ENCODE data around the gene ACTG1. TPM values are rescaled to one million over a fixed set of nuclear protein-coding genes. Genes with fewer than 3 reads are reported as not detected.

ACTG1 gene
- total RNA-seq, 4 donors from 2014 or later = 322 to 934 (median 415) TPM

GRCh38 chr17:81468770-81469121, 43.9 kb downstream of the ACTG1 start:
- TF ChIP-seq CTCF (IDR thresholded peaks at IDR 0.05 in 4 of 5, conservative IDR thresholded peaks at IDR 0.05 in 1 of 5) = no peak
- TF ChIP-seq POLR2A (IDR thresholded peaks at IDR 0.05) = no peak
- no peaks in the 10 kb centered on the region for H3K9me3 ChIP-seq
- no peak for ATAC-seq
- H3K27ac ChIP-seq = no peak overlapping the region
- intact Hi-C loops (cut with DNase I; ENCODE audit: low total_unique reads) = no loop called here
- H3K4me3 ChIP-seq = no peak overlapping the region
- no peaks in the 10 kb centered on the region for H3K27me3 ChIP-seq
- H3K36me3 ChIP-seq = no peaks in the 10 kb centered on the region
- peaks cover 0 to 15% of the 10 kb centered on the region in 2 donors for H3K4me1 ChIP-seq
- in situ Hi-C loops (cut with MboI; ENCODE audit: low sequenced_read_pairs in 4 of 4) = no loop called here
- DNase-seq = no peak

GRCh38 chr17:81468111-81468769, 44.4 kb downstream of the ACTG1 start:
- H3K4me1 ChIP-seq = peaks cover 0 to 15% of the 10 kb centered on the region in 2 donors
- in situ Hi-C loops (cut with MboI; ENCODE audit: low sequenced_read_pairs in 4 of 4) = no loop called here
- no peak overlapping the region for H3K4me3 ChIP-seq
- TF ChIP-seq CTCF (IDR thresholded peaks at IDR 0.05 in 4 of 5, conservative IDR thresholded peaks at IDR 0.05 in 1 of 5) (no peak), POLR2A (IDR thresholded peaks at IDR 0.05) (no peak)
- no peak overlapping the region for H3K27ac ChIP-seq
- ATAC-seq (no peak), DNase-seq (no peak)
- no peaks in the 10 kb centered on the region for H3K9me3 ChIP-seq
- H3K27me3 ChIP-seq = no peaks in the 10 kb centered on the region
- H3K36me3 ChIP-seq = no peaks in the 10 kb centered on the region
- intact Hi-C loops (cut with DNase I; ENCODE audit: low total_unique reads) = no loop called here

- Histone ChIP-seq H3K9me3 (no peaks in the 10 kb centered on the region), H3K36me3 (peaks cover 0 to 6% of the 10 kb centered on the region in 2 donors), H3K4me3 (no peak overlapping the region), H3K4me1 (peaks cover 0 to 15% of the 10 kb centered on the region in 2 donors), H3K27ac (no peak overlapping the region), H3K27me3 (no peaks in the 10 kb centered on the region)
- in situ Hi-C loops (cut with MboI; ENCODE audit: low sequenced_read_pairs in 4 of 4) = no loop called here
- DNase-seq (no peak), ATAC-seq (no peak)
- TF ChIP-seq POLR2A (IDR thresholded peaks at IDR 0.05) = no peak
- TF ChIP-seq CTCF (IDR thresholded peaks at IDR 0.05 in 4 of 5, conservative IDR thresholded peaks at IDR 0.05 in 1 of 5) = no peak
- intact Hi-C loops (cut with DNase I; ENCODE audit: low total_unique reads) = no loop called here
Observed at GRCh38 chr17:81466564-81467472, 45.8 kb downstream of the ACTG1 start.

- peaks cover 0 to 8% of the 10 kb centered on the region in 2 donors for H3K4me1 ChIP-seq
- H3K36me3 ChIP-seq = peaks cover 0 to 6% of the 10 kb centered on the region in 2 donors
- ATAC-seq (no peak), DNase-seq (no peak)
- TF ChIP-seq POLR2A (IDR thresholded peaks at IDR 0.05) = no peak
- no peak for TF ChIP-seq CTCF (IDR thresholded peaks at IDR 0.05 in 4 of 5, conservative IDR thresholded peaks at IDR 0.05 in 1 of 5)
- in situ Hi-C loops (cut with MboI; ENCODE audit: low sequenced_read_pairs in 4 of 4) = no loop called here
- H3K9me3 ChIP-seq = no peaks in the 10 kb centered on the region
- H3K4me3 ChIP-seq = no peak overlapping the region
- no peaks in the 10 kb centered on the region for H3K27me3 ChIP-seq
- H3K27ac ChIP-seq = no peak overlapping the region
- intact Hi-C loops (cut with DNase I; ENCODE audit: low total_unique reads) = no loop called here
Observed at GRCh38 chr17:81465910-81466309, 46.7 kb downstream of the ACTG1 start.
